Natural killer cell treated with Interleukin-12 subunit alpha and Interleukin-12 subunit beta and Interleukin-15 and Interleukin-18, amount 100 ng/mL, for 72 hours (primary cell): ENCODE measurements around the gene MYO1E. TPM values are rescaled to one million over a fixed set of nuclear protein-coding genes. Genes with fewer than 3 reads are reported as not detected.

Source experiments
- ATAC-seq, 2 donors: fragments of 150-1000 bp; cut with Tn5 transposase in 1 of 2; sonication (Bioruptor Pico), chemical (Tn5 transposase) in 1 of 2; 2 replicates each; pipeline ENCODE4 v1.10.0; 2021
- DNase-seq: peaks from one replicate; pipeline ENCODE4 v3.0.0; 2022; ENCODE audit warnings: low spot score
- H3K27ac Mint-ChIP-seq, 2 donors: 1 replicate in 1 of 2; 2 replicates in 1 of 2; pipeline ENCODE4 v1.8.0; 2022; ENCODE audit warnings: mixed read lengths in 2 of 2, mild to moderate bottlenecking in 1 of 2, moderate library complexity in 1 of 2
- H3K27me3 Mint-ChIP-seq, 2 donors: 1 replicate in 1 of 2; 2 replicates in 1 of 2; pipeline ENCODE4 v1.8.0; 2022; ENCODE audit warnings: mixed read lengths in 2 of 2
- H3K36me3 Mint-ChIP-seq: one replicate; pipeline ENCODE4 v1.8.0; 2022; ENCODE audit warnings: mixed read lengths
- H3K4me1 Mint-ChIP-seq, 2 donors: 1 replicate in 1 of 2; 2 replicates in 1 of 2; pipeline ENCODE4 v1.8.0; 2022; ENCODE audit warnings: low read depth in 2 of 2, mixed read lengths in 2 of 2, mild to moderate bottlenecking in 1 of 2
- H3K4me3 Mint-ChIP-seq: one replicate; pipeline ENCODE4 v1.8.0; 2022; ENCODE audit warnings: mixed read lengths
- H3K9me3 Mint-ChIP-seq: 2 replicates; pipeline ENCODE4 v1.8.0; 2022; ENCODE audit warnings: mixed read lengths
- total RNA-seq, 2 donors: library from RNA; stranded (reverse); gene quantifications; one replicate each; pipeline ENCODE4 v1.2.3, GENCODE V29; 2022

Gene MYO1E
- total RNA-seq, 2 donors from 2014 or later, result 3.7 to 20.0 TPM

DNA sequence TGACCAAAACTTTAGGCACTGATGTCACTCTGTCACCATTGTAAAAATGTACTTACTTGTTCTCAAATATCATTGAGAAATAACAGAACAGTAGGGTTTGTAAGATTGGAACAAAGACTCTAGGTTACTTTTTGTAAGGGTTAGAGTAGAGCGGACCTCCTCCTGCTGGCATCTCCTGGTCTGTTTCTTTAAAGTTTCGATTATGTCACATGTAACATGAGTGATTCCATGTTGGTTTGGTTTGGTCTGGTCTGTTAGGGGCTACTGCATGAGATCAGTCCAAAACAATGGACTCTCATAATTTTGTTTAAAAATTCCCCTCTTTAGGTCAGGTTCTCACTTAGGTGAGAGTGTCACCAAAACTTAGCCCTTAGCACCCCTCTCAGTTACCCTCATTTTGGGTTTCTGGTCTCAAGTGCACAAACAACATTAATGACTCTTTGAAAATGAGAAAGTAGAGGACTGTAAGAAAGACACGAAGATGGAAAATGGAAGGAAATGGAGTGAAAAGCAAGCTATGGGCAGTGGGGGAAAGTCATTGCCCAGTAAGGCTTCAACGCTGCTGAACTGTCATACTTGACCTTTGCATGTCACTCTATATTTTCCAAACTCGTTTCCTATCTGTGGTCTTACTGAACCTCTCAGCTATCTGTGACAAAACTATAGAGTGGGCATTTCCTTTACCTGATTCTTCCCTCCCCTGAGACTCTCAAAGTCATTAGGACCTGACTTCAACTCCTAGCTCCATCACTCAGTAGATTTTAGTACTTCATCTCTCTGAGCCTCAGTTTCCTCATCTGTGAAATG lies 113.3 kb downstream of the MYO1E start:
- Mint-ChIP-seq H3K4me3 (no peak overlapping the region), H3K4me1 (peaks cover 10 to 16% of the 10 kb centered on the region in 2 donors), H3K27me3 (no peaks in the 10 kb centered on the region), H3K27ac (no peak overlapping the region), H3K36me3 (no peaks in the 10 kb centered on the region), H3K9me3 (no peaks in the 10 kb centered on the region)
- DNase-seq (no peak), ATAC-seq (no peak)

DNA sequence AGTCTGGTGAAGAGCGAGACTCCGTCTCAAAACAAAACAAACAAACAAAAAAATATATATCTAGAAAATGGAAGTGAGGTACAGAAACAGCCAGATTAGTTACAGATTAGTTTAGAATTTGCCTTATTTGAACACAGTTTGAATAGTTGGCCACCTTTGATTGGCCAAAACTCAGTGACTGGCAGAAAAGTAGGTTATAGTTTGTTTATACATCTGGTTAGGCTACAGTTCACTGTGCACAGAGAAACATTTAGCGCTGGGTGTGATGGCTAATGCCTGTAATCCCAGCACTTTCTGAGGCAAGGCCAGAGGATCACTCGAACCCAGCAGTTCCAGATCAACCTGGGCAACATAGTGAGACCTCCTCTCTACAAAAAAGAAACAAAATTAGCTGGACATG lies 114.4 kb downstream of the MYO1E start:
- Mint-ChIP-seq H3K4me1 (peaks cover 10 to 16% of the 10 kb centered on the region in 2 donors), H3K27me3 (no peaks in the 10 kb centered on the region), H3K9me3 (no peaks in the 10 kb centered on the region), H3K4me3 (no peak overlapping the region), H3K36me3 (no peaks in the 10 kb centered on the region), H3K27ac (no peak overlapping the region)
- ATAC-seq (no peak), DNase-seq (no peak)

DNA sequence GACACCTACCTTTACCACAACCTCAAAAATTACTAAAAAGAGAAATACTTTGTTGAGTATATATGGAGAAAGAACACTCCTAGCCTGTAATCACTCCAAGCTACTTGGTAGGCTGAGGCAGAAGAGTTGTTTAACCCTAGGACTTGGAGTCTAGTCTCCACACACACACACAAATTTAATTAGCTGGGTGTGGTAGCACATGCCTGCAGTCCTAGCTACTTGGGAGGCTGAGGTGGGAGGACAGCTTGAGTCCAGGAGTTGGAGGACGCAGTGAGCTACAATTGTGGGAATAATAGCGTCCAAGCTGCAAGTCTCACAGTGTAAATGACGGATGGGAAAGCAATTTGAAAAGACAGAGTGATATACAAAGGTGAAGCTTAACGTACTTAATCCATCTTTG lies 115.5 kb downstream of the MYO1E start:
- no peaks in the 10 kb centered on the region for H3K9me3 Mint-ChIP-seq
- H3K4me1 Mint-ChIP-seq, result peaks cover 10 to 16% of the 10 kb centered on the region in 2 donors
- no peaks in the 10 kb centered on the region for H3K36me3 Mint-ChIP-seq
- ATAC-seq (no peak), DNase-seq (no peak)
- no peak overlapping the region for H3K4me3 Mint-ChIP-seq
- no peaks in the 10 kb centered on the region for H3K27me3 Mint-ChIP-seq
- no peak overlapping the region for H3K27ac Mint-ChIP-seq

DNA sequence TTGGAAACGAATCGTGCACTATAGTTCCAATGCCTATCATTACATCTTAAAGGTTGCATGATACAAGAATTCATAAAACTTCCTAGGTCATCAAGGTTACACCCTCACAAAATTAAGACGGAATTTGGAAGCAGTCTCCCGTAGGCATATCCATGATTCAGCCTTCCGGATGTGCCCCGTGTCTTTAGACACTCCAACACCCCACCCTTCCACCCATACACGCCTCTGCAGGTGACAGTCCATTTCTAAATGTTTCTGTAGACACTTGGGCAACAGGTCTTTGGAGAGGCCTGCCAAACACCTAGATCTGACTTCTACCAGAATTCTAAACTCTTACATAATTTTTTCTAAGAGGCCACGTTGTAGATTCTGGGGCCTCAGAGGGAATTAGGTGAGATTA lies 116.2 kb downstream of the MYO1E start:
- DNase-seq (no peak), ATAC-seq (no peak)
- Mint-ChIP-seq H3K4me1 (peaks cover 10 to 16% of the 10 kb centered on the region in 2 donors), H3K27ac (no peak overlapping the region), H3K4me3 (no peak overlapping the region), H3K27me3 (no peaks in the 10 kb centered on the region), H3K9me3 (no peaks in the 10 kb centered on the region), H3K36me3 (no peaks in the 10 kb centered on the region)

DNA sequence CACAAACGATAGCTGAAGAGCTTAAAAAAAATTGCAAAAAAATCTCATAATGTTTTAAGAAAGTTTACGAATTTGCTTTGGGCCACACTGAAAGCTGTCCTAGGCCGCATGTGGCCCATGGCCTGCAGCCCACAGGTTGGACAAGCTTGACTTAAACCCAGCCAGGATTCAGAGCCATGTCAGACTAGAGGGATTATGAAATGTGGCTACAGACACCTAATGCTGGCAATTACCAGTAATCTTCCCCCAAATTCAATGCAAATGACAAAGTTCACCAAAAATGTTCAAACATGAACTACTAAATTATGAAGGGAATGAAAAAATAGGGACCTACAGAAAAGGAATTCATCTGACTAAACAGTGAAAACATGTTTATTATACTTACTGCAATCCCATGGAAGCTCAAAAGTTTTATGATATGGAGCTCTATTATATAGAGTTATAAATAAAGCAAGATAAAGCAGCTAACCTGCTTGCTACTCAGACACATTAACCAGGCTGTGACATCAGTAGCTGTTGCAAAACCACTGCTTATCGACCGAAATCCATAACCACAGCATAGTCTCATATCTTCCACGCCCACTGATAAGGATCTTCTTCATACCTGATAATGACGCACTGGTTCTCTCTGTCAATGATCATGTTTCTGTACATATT lies 116.9 kb downstream of the MYO1E start:
- H3K27me3 Mint-ChIP-seq, result no peaks in the 10 kb centered on the region
- no peak for DNase-seq
- no peaks in the 10 kb centered on the region for H3K9me3 Mint-ChIP-seq
- peak in 1 of 2 donors; percentile 53 for ATAC-seq
- H3K27ac Mint-ChIP-seq, result peak overlapping the region in 1 of 2 donors; percentile 33
- peaks cover 13 to 16% of the 10 kb centered on the region in 2 donors for H3K4me1 Mint-ChIP-seq
- no peak overlapping the region for H3K4me3 Mint-ChIP-seq
- no peaks in the 10 kb centered on the region for H3K36me3 Mint-ChIP-seq

DNA sequence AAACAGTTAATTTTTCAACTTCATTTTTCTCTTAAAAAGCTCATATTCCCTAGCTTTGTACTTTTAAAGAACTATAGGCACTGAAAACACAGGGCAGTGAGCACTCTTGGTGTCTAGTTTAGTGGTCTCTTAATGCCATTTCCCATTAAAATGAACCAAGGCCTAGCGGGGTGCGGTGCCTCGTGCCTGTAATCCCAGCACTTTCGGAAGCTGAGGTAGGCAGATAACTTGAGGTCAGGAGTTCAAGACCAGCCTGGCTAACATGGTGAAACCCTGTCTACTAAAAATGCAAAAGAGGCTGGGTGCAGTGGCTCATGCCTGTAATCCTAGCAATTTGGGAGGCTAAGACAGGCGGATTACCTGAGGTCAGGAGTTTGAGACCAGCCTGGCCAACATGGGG lies 120.5 kb downstream of the MYO1E start:
- no peaks in the 10 kb centered on the region for H3K27me3 Mint-ChIP-seq
- no peak overlapping the region for H3K4me3 Mint-ChIP-seq
- no peak for ATAC-seq
- no peaks in the 10 kb centered on the region for H3K9me3 Mint-ChIP-seq
- no peak overlapping the region for H3K27ac Mint-ChIP-seq
- peaks cover 18 to 24% of the 10 kb centered on the region in 2 donors for H3K4me1 Mint-ChIP-seq
- H3K36me3 Mint-ChIP-seq, result no peaks in the 10 kb centered on the region
- DNase-seq, result no peak

DNA sequence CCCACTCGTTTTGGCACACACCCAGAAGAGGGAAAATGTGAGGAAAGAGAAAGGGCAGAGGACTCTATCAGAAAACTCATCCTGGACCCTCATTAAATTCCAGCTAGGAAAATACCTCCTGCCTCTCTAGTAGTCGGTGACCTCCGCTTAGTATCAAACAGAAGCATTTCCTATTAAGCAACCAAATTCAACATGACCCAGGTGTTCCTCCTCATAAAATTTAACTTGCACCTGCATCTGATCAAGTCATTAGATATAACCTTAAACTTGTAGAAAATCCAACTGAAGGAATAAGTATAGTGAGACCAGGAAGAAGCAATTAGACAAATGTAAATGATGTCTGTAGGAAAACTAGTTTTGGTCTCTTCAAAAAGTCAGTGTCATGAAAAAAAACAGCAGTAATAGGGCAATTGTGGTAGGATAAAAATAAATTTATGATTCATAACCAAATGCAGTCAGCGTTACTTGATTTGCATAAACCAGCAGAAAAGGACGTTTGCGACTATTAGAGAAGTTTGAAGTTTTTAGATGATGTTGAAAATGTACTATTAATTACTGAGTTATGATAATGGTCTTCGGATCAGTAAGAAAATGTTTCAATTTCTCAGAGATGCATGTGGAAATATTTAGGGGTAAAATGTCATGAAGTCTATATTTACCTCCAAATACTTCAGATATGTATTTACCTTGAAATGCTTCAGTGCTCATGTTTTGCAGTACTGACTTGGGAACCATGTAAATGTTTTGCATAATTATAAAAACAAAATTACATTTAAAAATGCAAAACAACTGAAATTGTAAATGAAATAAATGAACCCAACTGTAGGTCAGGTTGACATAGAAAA lies 121.4 kb downstream of the MYO1E start:
- no peak overlapping the region for H3K27ac Mint-ChIP-seq

DNA sequence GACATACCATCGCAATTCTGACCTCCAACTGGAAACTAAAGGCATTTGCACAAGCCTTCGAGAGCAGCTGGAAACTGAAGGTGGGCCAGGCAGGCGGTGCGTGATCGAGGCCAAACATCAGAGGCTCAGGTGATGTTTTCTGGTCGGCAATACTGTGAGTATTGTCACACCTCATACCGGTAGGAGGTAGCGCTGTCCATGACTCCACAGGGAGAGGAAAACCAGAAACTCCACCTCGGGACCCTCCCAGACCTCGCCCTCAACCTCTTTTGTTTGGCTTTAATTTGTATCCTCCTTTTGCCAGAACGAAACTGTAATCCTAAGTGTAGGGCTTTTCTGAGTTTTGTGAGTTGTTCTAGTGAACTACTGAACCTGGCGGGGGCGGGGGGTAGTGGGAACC lies 122.4 kb downstream of the MYO1E start:
- DNase-seq, result no peak
- Mint-ChIP-seq H3K27me3 (no peaks in the 10 kb centered on the region), H3K4me3 (no peak overlapping the region), H3K4me1 (peaks cover 3 to 14% of the 10 kb centered on the region in 2 donors), H3K27ac (no peak overlapping the region), H3K9me3 (no peaks in the 10 kb centered on the region), H3K36me3 (no peaks in the 10 kb centered on the region)
- ATAC-seq, result no peak

More for the DNA sequence above, 121.4 kb downstream of the MYO1E start:
- ATAC-seq (no peak), DNase-seq (no peak)
- Mint-ChIP-seq H3K4me3 (no peak overlapping the region), H3K36me3 (no peaks in the 10 kb centered on the region), H3K27me3 (no peaks in the 10 kb centered on the region), H3K9me3 (no peaks in the 10 kb centered on the region), H3K4me1 (peaks cover 10 to 24% of the 10 kb centered on the region in 2 donors)

DNA sequence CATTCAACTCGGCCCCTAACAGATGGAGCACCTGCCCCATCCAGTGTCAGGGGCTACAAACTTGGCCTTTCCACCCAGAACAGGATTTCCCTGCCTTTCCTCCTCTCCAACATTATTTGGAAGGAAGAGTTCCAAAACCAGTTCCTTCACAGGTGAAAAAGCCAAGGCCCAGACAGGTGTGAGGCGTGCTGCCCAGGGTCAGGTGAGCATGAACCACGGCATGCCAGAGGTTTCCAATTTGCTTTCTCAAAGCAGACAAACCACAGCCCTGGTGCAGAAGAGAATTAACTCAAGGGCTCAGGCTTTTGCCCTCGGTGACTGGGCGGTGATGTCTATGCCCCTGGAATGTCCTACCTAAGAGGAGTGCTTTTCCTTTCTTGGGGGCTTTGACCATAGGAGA lies 122.9 kb downstream of the MYO1E start:
- Mint-ChIP-seq H3K27ac (no peak overlapping the region), H3K36me3 (no peaks in the 10 kb centered on the region), H3K9me3 (no peaks in the 10 kb centered on the region), H3K4me1 (peaks cover 3 to 14% of the 10 kb centered on the region in 2 donors), H3K27me3 (no peaks in the 10 kb centered on the region), H3K4me3 (no peak overlapping the region)
- DNase-seq, result no peak
- no peak for ATAC-seq

DNA sequence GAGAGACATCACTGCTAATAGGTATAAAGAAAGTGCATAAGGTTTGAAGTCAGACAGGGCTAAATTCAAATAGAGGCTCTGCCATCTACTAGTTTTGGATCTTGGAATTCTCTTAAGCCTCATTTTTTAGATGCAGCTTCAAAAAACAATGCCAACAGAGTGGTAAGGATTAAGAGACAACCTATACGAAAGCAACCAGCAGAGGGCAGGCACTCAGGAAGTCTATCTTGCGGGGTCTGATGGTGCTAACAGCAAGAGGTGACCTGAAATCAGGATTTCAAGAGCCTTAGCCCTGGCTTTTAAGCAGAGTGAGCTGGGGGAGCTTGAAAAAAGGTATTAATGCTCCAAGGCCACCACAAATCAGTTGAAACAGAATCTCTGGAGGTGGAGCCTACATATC lies 125.3 kb downstream of the MYO1E start:
- no peaks in the 10 kb centered on the region for H3K27me3 Mint-ChIP-seq
- DNase-seq, result no peak
- no peak overlapping the region for H3K4me3 Mint-ChIP-seq
- peaks cover 3 to 14% of the 10 kb centered on the region in 2 donors for H3K4me1 Mint-ChIP-seq
- peak; percentile 63 to 67 for ATAC-seq
- no peaks in the 10 kb centered on the region for H3K36me3 Mint-ChIP-seq
- H3K27ac Mint-ChIP-seq, result peak overlapping the region in 1 of 2 donors; percentile 70
- no peaks in the 10 kb centered on the region for H3K9me3 Mint-ChIP-seq

DNA sequence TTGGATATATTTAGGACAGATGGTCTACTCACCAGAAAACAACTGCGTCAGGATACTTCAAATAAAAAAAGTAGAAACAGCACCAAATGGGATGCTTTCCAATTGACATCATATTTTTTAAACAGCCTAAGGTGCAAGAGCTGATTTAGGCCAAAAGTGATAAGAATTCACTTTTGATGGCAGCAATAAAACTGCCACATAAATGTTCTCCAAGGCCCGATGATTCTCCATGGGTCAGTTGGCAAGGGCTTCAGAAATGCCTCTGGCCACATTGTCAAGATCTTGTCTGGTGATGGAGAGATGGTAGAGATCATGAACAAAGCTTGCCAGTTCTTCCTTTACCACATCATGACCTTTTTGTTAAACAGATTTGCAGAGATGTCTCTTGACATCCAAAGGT lies 127.1 kb downstream of the MYO1E start:
- no peaks in the 10 kb centered on the region for H3K27me3 Mint-ChIP-seq
- H3K4me3 Mint-ChIP-seq, result no peak overlapping the region
- no peaks in the 10 kb centered on the region for H3K9me3 Mint-ChIP-seq
- ATAC-seq (no peak), DNase-seq (no peak)
- no peaks in the 10 kb centered on the region for H3K36me3 Mint-ChIP-seq
- peaks cover 3 to 11% of the 10 kb centered on the region in 2 donors for H3K4me1 Mint-ChIP-seq
- no peak overlapping the region for H3K27ac Mint-ChIP-seq

DNA sequence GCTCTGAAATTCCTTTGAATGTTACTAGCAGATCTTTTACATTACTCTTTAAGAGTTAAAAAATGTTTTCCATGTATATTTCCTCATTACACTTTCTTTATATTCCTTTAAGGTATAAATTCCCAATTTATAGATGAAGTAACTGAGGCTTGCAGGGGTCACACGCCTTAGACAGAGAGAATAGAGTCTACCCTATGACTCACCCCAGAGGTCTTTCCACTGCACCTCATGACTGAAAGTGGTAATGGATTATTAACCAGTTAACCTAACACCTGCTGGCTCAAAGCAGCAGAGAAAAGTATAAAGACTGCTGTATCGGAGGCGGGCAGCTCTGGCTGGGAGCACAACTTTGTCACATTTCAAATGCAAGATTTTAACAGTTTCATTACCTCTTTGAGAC lies 128.3 kb downstream of the MYO1E start:
- DNase-seq, result no peak
- H3K27me3 Mint-ChIP-seq, result no peaks in the 10 kb centered on the region
- H3K36me3 Mint-ChIP-seq, result no peaks in the 10 kb centered on the region
- no peak overlapping the region for H3K27ac Mint-ChIP-seq
- ATAC-seq, result no peak
- H3K9me3 Mint-ChIP-seq, result no peaks in the 10 kb centered on the region
- H3K4me1 Mint-ChIP-seq, result peaks cover 3 to 11% of the 10 kb centered on the region in 2 donors
- H3K4me3 Mint-ChIP-seq, result no peak overlapping the region

DNA sequence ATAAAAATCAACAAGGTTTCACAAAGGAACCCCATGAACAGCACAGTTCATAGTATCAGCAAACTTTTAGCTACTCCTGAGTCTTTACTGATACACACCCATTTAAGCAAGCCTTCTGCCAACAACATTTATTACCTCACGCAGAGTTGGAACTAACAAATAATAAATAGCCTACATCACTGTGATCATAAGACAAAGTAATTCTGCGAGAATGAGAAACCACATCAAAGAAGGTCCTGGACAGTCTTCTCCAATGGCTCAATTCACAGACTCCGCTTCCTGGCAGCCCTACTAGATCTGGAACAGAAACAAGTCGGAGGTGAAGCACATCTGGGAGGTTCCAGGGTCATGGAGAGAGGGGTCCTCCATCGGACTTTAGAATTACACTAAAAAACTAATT lies 129.0 kb downstream of the MYO1E start:
- no peak overlapping the region for H3K27ac Mint-ChIP-seq
- no peaks in the 10 kb centered on the region for H3K27me3 Mint-ChIP-seq
- no peaks in the 10 kb centered on the region for H3K9me3 Mint-ChIP-seq
- no peak for ATAC-seq
- H3K36me3 Mint-ChIP-seq, result no peaks in the 10 kb centered on the region
- H3K4me1 Mint-ChIP-seq, result peaks cover 3 to 9% of the 10 kb centered on the region in 2 donors
- DNase-seq, result no peak
- no peak overlapping the region for H3K4me3 Mint-ChIP-seq

DNA sequence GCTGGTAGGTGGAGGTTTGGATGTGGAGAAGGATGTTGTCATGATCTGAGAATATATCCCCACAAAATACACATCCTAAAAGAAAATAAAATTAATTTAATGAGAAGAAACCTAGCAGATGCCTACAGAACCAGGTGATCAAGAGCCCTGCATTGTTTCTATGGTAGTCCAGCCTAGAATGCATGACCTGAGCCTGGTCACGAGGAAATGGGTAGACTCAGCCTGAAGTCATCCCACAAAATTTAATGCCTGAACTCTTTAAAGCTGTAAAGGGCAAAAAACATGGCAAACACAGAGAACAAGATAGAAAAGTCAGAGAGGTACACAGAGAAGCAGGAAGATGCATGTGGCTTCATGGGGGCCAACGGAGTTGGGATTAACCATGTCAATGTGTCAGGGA lies 130.0 kb downstream of the MYO1E start:
- Mint-ChIP-seq H3K9me3 (no peaks in the 10 kb centered on the region), H3K36me3 (no peaks in the 10 kb centered on the region), H3K27ac (peak overlapping the region in 1 of 2 donors; percentile 35), H3K4me1 (peaks cover 3 to 5% of the 10 kb centered on the region in 2 donors), H3K4me3 (no peak overlapping the region), H3K27me3 (no peaks in the 10 kb centered on the region)
- ATAC-seq (no peak), DNase-seq (no peak)
